Measurements from ENCODE around the gene PCSK5.

DNA sequence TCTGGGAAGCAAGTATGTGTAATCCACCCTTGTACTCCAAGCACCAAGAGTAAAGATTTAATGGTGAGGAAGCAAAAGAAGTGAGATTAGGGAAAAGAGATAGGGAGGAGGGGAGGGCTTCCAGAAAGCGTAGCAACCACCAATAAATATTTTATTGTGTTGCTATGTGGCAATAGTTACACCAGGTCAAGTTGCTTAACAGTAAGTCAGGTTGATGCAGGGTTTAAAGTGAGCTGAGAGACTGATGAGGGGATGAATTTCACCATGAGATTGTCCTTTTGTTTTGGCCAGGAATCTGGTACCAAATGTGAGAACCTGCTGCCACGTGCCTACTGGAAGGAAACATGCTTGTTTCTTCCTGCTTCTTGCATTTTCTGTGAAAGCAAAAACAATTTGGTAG, 62.7 kb downstream of the PCSK5 start:
- TF ChIP-seq, protein P1, sequence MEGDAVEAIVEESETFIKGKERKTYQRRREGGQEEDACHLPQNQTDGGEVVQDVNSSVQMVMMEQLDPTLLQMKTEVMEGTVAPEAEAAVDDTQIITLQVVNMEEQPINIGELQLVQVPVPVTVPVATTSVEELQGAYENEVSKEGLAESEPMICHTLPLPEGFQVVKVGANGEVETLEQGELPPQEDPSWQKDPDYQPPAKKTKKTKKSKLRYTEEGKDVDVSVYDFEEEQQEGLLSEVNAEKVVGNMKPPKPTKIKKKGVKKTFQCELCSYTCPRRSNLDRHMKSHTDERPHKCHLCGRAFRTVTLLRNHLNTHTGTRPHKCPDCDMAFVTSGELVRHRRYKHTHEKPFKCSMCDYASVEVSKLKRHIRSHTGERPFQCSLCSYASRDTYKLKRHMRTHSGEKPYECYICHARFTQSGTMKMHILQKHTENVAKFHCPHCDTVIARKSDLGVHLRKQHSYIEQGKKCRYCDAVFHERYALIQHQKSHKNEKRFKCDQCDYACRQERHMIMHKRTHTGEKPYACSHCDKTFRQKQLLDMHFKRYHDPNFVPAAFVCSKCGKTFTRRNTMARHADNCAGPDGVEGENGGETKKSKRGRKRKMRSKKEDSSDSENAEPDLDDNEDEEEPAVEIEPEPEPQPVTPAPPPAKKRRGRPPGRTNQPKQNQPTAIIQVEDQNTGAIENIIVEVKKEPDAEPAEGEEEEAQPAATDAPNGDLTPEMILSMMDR (IDR thresholded peaks at IDR 0.05; ENCODE audit: insufficient read depth, low read length, poor library complexity, severe bottlenecking), result no peak
- TF ChIP-seq EZH2phosphoT487 (conservative IDR thresholded peaks at IDR 0.05; ENCODE audit: low read length), result no peak
